Spleen (tissue), 7 donors: ENCODE results near the gene TAB2.

Experiments
- POLR2A ChIP-seq, 3 donors: fragments of 450-650 bp; IDR thresholded peaks; one replicate each; pipeline ENCODE4 v1.5.1; 2017; ENCODE audit warnings: antibody characterized with exemption in 3 of 3, mild to moderate bottlenecking in 1 of 3
- POLR2AphosphoS5 ChIP-seq, 3 donors: sonication (generic); formaldehyde crosslinking; IDR thresholded peaks; one replicate each; pipeline ENCODE4 v1.5.1; 2017; ENCODE audit warnings: antibody characterized with exemption in 3 of 3
- TF ChIP-seq, protein P1 (sequence below), 11 experiments: fragments of 200-600 bp in 7 of 11; fragments of 450-650 bp in 4 of 11; sonication (generic) in 4 of 11; IDR thresholded peaks in 8 of 11; conservative IDR thresholded peaks in 3 of 11; 1 replicate in 7 of 11; 2 replicates in 4 of 11; pipeline versions ENCODE4 v1.4.0 to v1.8.0; 2016 to 2021; ENCODE audit warnings: antibody characterized with exemption in 11 of 11, inconsistent platforms in 4 of 11, mild to moderate bottlenecking in 1 of 11
- donor health status: DM: no; HTN: no; CAD: no; lungs with moderate emphysema.
- donor health status: DM: no; HTN: no; CAD: no.
- donor health status: DM: no; HTN: no; CAD: no.

DNA sequence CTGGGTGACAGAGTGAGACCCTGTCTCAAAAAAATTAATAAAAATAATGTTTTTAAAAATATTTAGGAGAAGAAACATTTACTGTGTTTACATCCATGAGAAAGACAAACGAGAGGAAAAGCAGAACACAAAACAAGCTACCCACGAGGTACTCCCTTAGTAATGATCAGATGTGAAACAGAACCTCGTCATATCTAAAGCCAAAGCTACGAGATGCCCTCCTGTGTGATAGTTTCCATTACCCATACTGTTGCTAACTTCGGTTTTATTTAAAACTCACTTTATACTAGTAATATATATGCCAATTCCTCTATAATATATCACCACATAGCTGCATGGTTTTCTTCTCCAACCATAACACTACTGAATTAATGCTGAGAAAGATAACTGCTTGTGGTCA lies 103.6 kb downstream of the TAB2 start:
- TF ChIP-seq, protein P1, sequence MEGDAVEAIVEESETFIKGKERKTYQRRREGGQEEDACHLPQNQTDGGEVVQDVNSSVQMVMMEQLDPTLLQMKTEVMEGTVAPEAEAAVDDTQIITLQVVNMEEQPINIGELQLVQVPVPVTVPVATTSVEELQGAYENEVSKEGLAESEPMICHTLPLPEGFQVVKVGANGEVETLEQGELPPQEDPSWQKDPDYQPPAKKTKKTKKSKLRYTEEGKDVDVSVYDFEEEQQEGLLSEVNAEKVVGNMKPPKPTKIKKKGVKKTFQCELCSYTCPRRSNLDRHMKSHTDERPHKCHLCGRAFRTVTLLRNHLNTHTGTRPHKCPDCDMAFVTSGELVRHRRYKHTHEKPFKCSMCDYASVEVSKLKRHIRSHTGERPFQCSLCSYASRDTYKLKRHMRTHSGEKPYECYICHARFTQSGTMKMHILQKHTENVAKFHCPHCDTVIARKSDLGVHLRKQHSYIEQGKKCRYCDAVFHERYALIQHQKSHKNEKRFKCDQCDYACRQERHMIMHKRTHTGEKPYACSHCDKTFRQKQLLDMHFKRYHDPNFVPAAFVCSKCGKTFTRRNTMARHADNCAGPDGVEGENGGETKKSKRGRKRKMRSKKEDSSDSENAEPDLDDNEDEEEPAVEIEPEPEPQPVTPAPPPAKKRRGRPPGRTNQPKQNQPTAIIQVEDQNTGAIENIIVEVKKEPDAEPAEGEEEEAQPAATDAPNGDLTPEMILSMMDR (IDR thresholded peaks at IDR 0.05 in 8 of 11, conservative IDR thresholded peaks at IDR 0.05 in 3 of 11): no peak
- no peak for TF ChIP-seq POLR2AphosphoS5 (IDR thresholded peaks at IDR 0.05)
- no peak for TF ChIP-seq POLR2A (IDR thresholded peaks at IDR 0.05)
